GM18858 (cell line): Measurements from ENCODE around the gene ARRDC5.
"Not testable (repeated sequence)": the region's sequence is repeated elsewhere in the genome, so short reads cannot be mapped to it uniquely, and the experiment has no call there.

Experiments
- ATAC-seq: cut with Tn5 transposase; IDR thresholded peaks from one replicate; pipeline ENCODE4 v1.9.1; 2021; ENCODE audit not compliant: unreplicated experiment

ARRDC5 gene

GRCh38 chr19:4902796-4903195 is at the start of gene ARRDC5:
Gene ARRDC5 (minus strand): TSS chr19:4902896. CDS start chr19:4902825, 71 bp downstream.
- ATAC-seq = no peak

GRCh38 chr19:4951656-4952055 is 49.0 kb upstream of the ARRDC5 start:
- ATAC-seq = no peak

- ATAC-seq = not testable (repeated sequence)
These were observed 48.0 kb upstream of the ARRDC5 start for GRCh38 chr19:4950650-4951049.

GRCh38 chr19:4941638-4942169 is 39.0 kb upstream of the ARRDC5 start:
- ATAC-seq = not testable (repeated sequence)

- no peak for ATAC-seq
These were observed 36.8 kb upstream of the ARRDC5 start for GRCh38 chr19:4939466-4939865.

- ATAC-seq = not testable (repeated sequence)
These were observed 35.8 kb upstream of the ARRDC5 start for GRCh38 chr19:4938461-4938860.

- no peak for ATAC-seq
These were observed 34.4 kb upstream of the ARRDC5 start for GRCh38 chr19:4937060-4937459.

GRCh38 chr19:4935444-4935843 is 32.7 kb upstream of the ARRDC5 start:
- no peak for ATAC-seq

- no peak for ATAC-seq
These were observed 30.8 kb upstream of the ARRDC5 start for GRCh38 chr19:4933528-4933927.

- ATAC-seq = no peak
These were observed 30.0 kb upstream of the ARRDC5 start for GRCh38 chr19:4932711-4933110.

GRCh38 chr19:4930664-4931063 is 28.0 kb upstream of the ARRDC5 start:
- ATAC-seq = no peak

GRCh38 chr19:4929186-4929585 is 26.5 kb upstream of the ARRDC5 start:
- ATAC-seq = no peak

- no peak for ATAC-seq
These were observed 20.6 kb upstream of the ARRDC5 start for GRCh38 chr19:4923276-4923747.

- no peak for ATAC-seq
These were observed 20.0 kb upstream of the ARRDC5 start for GRCh38 chr19:4922530-4923275.

GRCh38 chr19:4916292-4917082 is 13.8 kb upstream of the ARRDC5 start:
- no peak for ATAC-seq

- no peak for ATAC-seq
These were observed 12.2 kb upstream of the ARRDC5 start for GRCh38 chr19:4914736-4915501.

GRCh38 chr19:4913996-4914735 is 11.5 kb upstream of the ARRDC5 start:
- ATAC-seq = no peak

- no peak for ATAC-seq
These were observed 9.3 kb upstream of the ARRDC5 start for GRCh38 chr19:4911786-4912672.

- no peak for ATAC-seq
These were observed 8.6 kb upstream of the ARRDC5 start for GRCh38 chr19:4911314-4911713.
